ENCODE measurements around the gene RAPGEF2.

GRCh38 chr4:159395693-159396092, 292.8 kb downstream of the RAPGEF2 start:
- TF ChIP-seq CTBP1 (IDR thresholded peaks at IDR 0.05; ENCODE audit: borderline replicate concordance): no peak
- no peak for TF ChIP-seq FOXA1 (IDR thresholded peaks at IDR 0.05)
- TF ChIP-seq SP1 (IDR thresholded peaks at IDR 0.05): no peak
- no peak for TF ChIP-seq HDGF (IDR thresholded peaks at IDR 0.05; ENCODE audit: borderline replicate concordance)
- no peak for TF ChIP-seq ARNT (IDR thresholded peaks at IDR 0.05)
- no peak for TF ChIP-seq LEF1 (IDR thresholded peaks at IDR 0.05; ENCODE audit: borderline replicate concordance)
- TF ChIP-seq NFRKB (IDR thresholded peaks at IDR 0.05): no peak
- no peak for TF ChIP-seq ELF4 (IDR thresholded peaks at IDR 0.05)
